IPS-NIHi11 (cell line): ENCODE data around the gene UTS2.

Experiments used
- DNase-seq: peaks from one replicate; pipeline ENCODE4 v3.0.0; 2012; ENCODE audit warnings: mixed read lengths, low spot score

Gene UTS2

DNA sequence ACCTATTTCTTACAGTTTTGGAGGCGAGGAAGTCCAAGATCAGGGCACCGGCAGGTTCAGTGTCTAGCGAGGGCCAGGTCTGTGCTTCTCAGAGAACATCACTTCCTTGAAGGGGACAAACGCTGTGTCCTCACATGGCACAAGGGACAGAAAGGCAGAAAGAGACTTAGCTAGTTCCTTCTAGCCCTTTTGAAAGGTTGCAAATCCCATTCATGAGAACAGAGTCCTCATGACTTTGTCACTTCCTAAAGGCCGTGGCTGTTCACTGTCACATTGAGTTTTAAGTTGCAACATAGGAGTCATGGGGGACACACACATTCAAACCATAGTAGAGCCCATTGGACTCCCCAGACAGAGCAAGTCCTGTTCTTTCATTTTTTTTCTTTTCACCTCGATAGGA, 41.4 kb downstream of the UTS2 start:
- DNase-seq, result no peak

DNA sequence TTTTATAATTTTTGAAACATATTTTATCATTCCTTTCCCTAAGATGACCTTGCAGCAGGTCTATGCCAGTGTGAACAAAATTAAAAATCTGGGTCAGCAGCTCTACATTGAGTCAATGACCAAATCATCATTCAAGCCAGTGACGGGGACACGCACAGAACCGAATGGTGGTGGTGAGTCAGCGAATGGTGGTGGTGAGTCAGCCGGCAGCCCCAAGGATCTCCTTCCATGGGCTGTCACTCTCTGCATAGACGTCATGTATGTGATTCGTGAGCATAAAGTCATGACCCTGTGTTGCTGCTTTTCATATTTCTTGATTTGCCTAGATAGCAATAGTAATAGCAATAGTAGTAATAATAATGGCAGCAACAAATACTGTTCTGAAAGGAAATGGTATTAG, 42.5 kb downstream of the UTS2 start:
- no peak for DNase-seq

DNA sequence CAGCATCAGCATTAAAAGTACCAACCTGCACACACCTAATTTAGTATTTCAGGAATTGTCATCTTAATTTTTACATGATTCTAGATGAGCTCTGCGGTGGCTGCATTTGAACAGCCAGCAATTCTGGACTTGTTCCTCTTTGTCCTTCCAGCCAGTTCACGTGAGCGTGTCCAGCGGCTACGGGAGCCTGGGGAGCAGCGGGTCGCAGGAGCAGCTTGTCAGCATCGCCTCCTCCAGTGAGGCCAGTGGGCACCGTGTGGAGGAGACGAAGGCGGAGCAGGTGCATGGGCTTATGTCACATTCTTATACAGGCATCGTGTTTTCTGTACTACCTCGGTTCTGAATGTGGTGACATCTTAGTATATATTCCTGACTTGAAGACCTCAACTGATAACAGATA, 43.1 kb downstream of the UTS2 start:
- no peak for DNase-seq

DNA sequence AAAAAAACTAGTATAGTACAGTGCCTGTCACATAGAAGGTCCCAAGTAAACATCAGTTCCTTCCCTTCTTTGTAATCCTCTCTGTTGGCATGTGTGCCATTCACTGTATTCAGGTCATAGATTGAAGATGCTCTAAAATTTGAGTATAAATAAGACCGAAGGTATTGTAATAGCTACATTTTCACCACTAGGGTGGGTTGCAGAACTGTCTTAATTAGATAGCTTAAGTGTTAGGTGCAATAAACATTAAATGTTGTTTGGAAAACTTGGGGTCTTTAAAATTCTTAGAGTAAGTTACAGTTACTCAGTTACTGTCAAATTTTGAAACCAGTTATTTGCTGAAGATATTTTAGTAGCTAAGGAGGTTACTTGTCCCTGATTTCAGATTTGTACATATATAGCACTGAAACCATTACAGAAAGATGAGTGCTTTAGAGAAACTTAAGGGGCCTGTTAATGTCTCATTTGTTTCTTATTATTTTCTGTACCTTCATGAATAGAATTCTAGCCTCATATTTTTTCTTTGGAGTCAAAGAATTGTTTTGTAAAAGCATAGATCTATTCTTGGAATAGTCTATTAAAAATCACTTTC, 44.5 kb downstream of the UTS2 start:
- peak; percentile 25 for DNase-seq

DNA sequence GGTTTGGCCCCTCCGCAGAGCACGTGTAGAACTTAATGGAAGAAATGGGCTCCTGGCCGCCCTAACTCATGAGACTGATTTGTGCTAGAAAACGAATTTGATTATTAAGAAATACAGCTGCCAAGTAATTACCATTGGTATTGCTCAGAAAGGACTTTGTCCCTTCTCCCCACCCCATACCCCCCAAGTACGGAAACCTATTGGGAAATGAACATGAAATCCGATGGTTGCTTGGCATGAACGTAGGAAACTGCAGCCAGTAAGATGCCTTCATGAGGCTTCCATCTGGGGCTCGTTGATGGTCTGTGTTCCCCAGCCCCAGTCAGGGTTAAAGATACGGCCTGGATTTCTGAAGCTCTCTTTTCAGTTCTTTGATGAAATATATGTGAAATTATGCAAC, 47.4 kb downstream of the UTS2 start:
- DNase-seq, result no peak
